Right lobe of liver (tissue), 6 donors: Measurements from ENCODE around the gene SPRED2. TPM values are rescaled to one million over a fixed set of nuclear protein-coding genes. Genes with fewer than 3 reads are reported as not detected.

ENCODE experiments used
- ATAC-seq, 4 donors: fragments of 200-7000 bp; cut with Tn5 transposase; one replicate each; pipeline ENCODE4 v1.9.1; 2020; ENCODE audit warnings: mild to moderate bottlenecking in 4 of 4, moderate library complexity in 4 of 4
- DNase-seq, 3 donors: peaks; one replicate each; pipeline ENCODE4 v3.0.0-alpha.2; 2020
- H3K27ac ChIP-seq, 3 donors: fragments of 200-600 bp; one replicate each; pipeline ENCODE4 v1.8.0; 2022
- H3K27me3 ChIP-seq, 2 donors: fragments of 200-600 bp; one replicate each; pipeline ENCODE4 v1.8.0; 2022
- H3K36me3 ChIP-seq, 4 donors: fragments of 200-600 bp; sonication (generic) in 1 of 4; one replicate each; pipeline versions ENCODE4 v1.5.1 to v1.8.0; 2017 to 2022; ENCODE audit warnings: control low read depth in 1 of 4
- H3K4me1 ChIP-seq, 4 donors: fragments of 200-600 bp; sonication (generic) in 1 of 4; one replicate each; pipeline versions ENCODE4 v1.5.1 to v1.8.0; 2017 to 2022; ENCODE audit warnings: control low read depth in 1 of 4
- H3K4me3 ChIP-seq, 3 donors: fragments of 200-600 bp; one replicate each; pipeline ENCODE4 v1.8.0; 2022
- H3K9me3 ChIP-seq, 4 donors: fragments of 200-600 bp; sonication (generic) in 1 of 4; one replicate each; pipeline versions ENCODE4 v1.5.1 to v1.8.0; 2017 to 2022; ENCODE audit warnings: control low read depth in 1 of 4
- POLR2A ChIP-seq: fragments of 450-650 bp; IDR thresholded peaks from one replicate; pipeline ENCODE4 v1.6.1; 2017; ENCODE audit warnings: antibody characterized with exemption, mild to moderate bottlenecking
- WGBS: methylation state at CpG from one replicate; pipeline ENCODE4 v1.1.6; 2018; ENCODE audit warnings: low coverage, low lambda C conversion rate; ENCODE audit not compliant: insufficient coverage; ENCODE audit errors: missing lambda C conversion rate; 5-methylcytosine and 5-hydroxymethylcytosine counted together
- intact Hi-C, 2 donors: fragments of 100-400 bp; cut with DNase I; formaldehyde crosslinking; loops; one replicate each; pipeline versions ENCODE4 v1.11.2 to v1.14.1; 2022
- total RNA-seq, 6 experiments: library from RNA; depleted of rRNA in 2 of 6; stranded (reverse); fragments of >200 nt in 2 of 6; fragmentation: NEBNext Ultra II Directional in 3 of 6; extraction: Animal tissue kit (Norgen Biotek cat#: 25700) in 3 of 6; gene quantifications; one replicate each; pipeline versions ENCODE4 v1.1.0 to v1.2.4, GENCODE V29; 2016 to 2023
- TF ChIP-seq, protein P1 (sequence below), 4 donors: fragments of 200-600 bp in 3 of 4; fragments of 450-650 bp in 1 of 4; IDR thresholded peaks; one replicate each; pipeline versions ENCODE4 v1.5.1 to v1.8.0; 2016 to 2022; ENCODE audit warnings: antibody characterized with exemption in 4 of 4, mild to moderate bottlenecking in 2 of 4
- donor health status: DM: no; HTN: yes; CAD: no.
- donor health status: DM: no; HTN: no; CAD: no.
- donor health status: DM: no; HTN: no; CAD: no.
- donor health status: DM: no; HTN: yes; CAD: no.
- donor health status: DM: no; HTN: yes; CAD: no.

SPRED2 gene
- total RNA-seq, 6 experiments from 2014 or later: 11.0 to 22.5 (median 15.2) TPM

DNA sequence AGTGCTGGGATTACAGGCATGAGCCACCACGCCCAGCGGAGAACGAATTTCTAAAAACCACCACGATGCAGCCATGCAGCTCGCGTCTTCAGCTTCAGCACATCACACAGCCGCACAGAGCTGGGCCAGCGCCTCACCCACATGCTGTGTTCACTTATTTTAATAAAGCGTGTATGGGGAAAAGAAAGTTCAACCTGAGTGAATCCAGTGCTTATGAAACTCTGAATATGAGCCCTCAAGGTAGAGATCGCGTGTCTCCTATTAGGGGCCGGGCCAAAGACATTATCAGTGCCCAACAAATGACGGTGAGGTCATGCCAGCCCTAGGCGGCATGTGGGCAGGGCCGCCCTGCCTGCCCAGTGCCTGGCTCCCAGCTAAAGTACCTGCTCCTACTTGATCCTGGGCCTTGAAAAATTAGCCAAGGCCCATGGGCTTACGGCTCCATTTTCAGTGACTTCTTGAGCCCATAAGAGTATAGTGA lies 44.3 kb downstream of the SPRED2 start:
- H3K4me1 ChIP-seq: peaks cover 0 to 48% (median 19%) of the 10 kb centered on the region in 4 donors
- ATAC-seq (peak in 1 of 4 donors; percentile 19), DNase-seq (no peak)
- no peak overlapping the region for H3K4me3 ChIP-seq
- 76% methylated on average over 11 of the region's 16 CpGs for WGBS
- H3K36me3 ChIP-seq: no peaks in the 10 kb centered on the region
- no peaks in the 10 kb centered on the region for H3K27me3 ChIP-seq
- H3K9me3 ChIP-seq: no peaks in the 10 kb centered on the region
- TF ChIP-seq POLR2A: no peak
- TF ChIP-seq, protein P1, sequence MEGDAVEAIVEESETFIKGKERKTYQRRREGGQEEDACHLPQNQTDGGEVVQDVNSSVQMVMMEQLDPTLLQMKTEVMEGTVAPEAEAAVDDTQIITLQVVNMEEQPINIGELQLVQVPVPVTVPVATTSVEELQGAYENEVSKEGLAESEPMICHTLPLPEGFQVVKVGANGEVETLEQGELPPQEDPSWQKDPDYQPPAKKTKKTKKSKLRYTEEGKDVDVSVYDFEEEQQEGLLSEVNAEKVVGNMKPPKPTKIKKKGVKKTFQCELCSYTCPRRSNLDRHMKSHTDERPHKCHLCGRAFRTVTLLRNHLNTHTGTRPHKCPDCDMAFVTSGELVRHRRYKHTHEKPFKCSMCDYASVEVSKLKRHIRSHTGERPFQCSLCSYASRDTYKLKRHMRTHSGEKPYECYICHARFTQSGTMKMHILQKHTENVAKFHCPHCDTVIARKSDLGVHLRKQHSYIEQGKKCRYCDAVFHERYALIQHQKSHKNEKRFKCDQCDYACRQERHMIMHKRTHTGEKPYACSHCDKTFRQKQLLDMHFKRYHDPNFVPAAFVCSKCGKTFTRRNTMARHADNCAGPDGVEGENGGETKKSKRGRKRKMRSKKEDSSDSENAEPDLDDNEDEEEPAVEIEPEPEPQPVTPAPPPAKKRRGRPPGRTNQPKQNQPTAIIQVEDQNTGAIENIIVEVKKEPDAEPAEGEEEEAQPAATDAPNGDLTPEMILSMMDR (IDR thresholded peaks at IDR 0.05): no peak
- no peak overlapping the region for H3K27ac ChIP-seq
- intact Hi-C loops: no loop called here

DNA sequence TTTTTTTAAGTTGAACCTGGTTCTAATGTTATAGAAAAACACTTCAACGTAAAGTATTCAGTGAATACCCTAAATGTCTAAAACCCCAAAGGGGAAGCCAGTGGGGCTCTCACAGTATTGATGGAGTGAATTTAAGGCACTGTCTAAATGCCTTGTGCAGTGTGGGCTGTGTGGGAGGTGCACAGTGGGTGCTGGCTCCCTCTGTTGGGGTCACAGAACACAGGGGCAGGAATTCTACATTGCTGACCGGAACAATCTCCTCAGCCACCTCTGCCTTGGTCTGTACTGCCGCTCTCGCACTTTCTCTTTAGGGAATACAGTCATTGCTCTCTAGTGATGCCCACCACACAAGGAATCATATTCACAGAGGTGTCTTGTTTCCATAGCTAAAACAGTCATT lies 45.4 kb downstream of the SPRED2 start:
- 97% methylated on average over 3 of the region's 4 CpGs for WGBS
- ATAC-seq: no peak
- no peaks in the 10 kb centered on the region for H3K9me3 ChIP-seq
- no peak for TF ChIP-seq POLR2A
- H3K4me1 ChIP-seq: peaks cover 0 to 59% (median 27%) of the 10 kb centered on the region in 4 donors
- no peak overlapping the region for H3K27ac ChIP-seq
- H3K4me3 ChIP-seq: no peak overlapping the region
- no peak for DNase-seq
- no peaks in the 10 kb centered on the region for H3K27me3 ChIP-seq
- intact Hi-C loops: no loop called here
- no peaks in the 10 kb centered on the region for H3K36me3 ChIP-seq

DNA sequence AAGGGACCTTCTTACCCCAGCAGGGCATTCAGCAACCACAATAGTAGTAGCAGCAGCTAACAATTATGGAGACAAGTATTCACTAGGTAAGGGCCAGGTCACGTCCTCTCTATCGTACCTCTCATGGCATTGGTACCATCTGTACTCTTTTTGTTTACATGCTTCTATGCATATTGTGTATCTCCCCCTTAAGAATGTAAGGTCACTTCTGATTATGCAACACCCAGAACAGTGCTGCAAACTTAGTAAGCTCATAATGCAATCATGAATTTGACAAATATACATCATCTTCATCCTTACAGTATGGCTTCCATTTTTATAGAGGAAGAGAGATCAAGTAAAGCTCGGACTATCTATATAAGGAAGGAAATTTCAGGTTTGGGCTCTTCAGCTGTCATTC lies 46.1 kb downstream of the SPRED2 start:
- WGBS: 57% methylated on average over 3 of the region's 3 CpGs
- Histone ChIP-seq H3K27me3 (no peaks in the 10 kb centered on the region), H3K27ac (no peak overlapping the region), H3K4me3 (no peak overlapping the region), H3K9me3 (no peaks in the 10 kb centered on the region), H3K36me3 (no peaks in the 10 kb centered on the region), H3K4me1 (peaks cover 0 to 66% (median 32%) of the 10 kb centered on the region in 4 donors)
- ATAC-seq: no peak
- no peak for TF ChIP-seq POLR2A
- TF ChIP-seq, protein P1 (IDR thresholded peaks at IDR 0.05): no peak
- DNase-seq: no peak
- intact Hi-C loops: no loop called here

DNA sequence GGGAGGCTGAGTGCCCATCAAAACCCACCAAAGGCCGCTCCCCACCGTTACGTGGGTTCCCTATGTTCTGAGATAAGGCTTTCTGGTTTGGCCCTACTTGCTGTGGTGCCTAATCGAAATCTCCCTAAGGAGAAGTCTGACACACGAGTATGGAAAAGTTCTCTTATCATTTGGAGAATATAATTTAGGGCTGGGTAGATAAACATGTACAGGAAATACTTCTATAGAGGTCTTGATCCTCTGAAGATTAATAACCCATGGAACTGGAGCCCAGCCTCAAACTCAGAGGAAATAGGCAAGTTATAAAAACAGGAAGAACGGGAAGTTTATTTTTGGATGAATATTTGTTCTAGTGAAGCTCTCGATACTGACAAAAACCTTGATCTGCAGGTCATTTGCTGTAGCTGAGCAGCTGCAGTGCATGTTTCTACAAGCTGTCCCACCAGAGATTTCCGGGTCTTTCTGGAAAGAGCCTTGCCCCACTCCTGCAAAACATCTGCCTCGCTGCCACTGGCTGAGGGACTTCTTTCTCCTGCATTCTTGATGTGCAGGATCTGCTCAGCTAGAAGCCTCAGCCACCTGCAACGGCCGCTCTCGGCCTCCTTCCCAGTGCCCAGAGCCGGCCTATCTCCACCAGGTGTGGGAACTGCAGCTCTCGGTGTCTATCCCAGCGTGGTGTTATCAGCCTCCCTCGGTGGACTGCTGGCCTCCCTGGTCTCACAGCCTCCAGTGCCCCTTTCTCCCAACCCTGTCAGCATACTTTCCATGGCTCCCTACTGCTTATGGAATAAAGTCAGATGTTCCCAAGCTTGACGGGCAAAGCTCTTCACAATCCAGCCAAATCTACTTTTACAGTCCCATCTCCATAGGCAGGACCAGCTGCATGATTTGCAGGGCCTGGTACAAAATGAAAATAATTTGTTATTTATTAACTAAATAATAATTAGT lies 48.6 kb downstream of the SPRED2 start:
- Histone ChIP-seq H3K4me1 (peaks cover 0 to 72% (median 37%) of the 10 kb centered on the region in 4 donors), H3K27me3 (no peaks in the 10 kb centered on the region), H3K4me3 (no peak overlapping the region), H3K9me3 (no peaks in the 10 kb centered on the region), H3K36me3 (no peaks in the 10 kb centered on the region), H3K27ac (peak overlapping the region; percentile 52 to 74 (median 68))
- intact Hi-C loops: no loop called here
- ATAC-seq: peak; percentile 8 to 43 (median 12)
- peak in 1 of 3 donors; percentile 31 for DNase-seq
- 26% methylated on average over 11 of the region's 17 CpGs for WGBS
- TF ChIP-seq, protein P1 (IDR thresholded peaks at IDR 0.05): no peak
- TF ChIP-seq POLR2A: no peak
